Activated naive CD4-positive, alpha-beta T cell treated with anti-CD3 and anti-CD28 coated beads, Interleukin-2, amount 50 U/mL, for 72 hours (primary cell): ENCODE results near the gene HIRA. TPM values are rescaled to one million over a fixed set of nuclear protein-coding genes. Genes with fewer than 3 reads are reported as not detected.

Experiments
- ATAC-seq, 2 donors: fragments of 150-1000 bp; cut with Tn5 transposase; 2 replicates each; pipeline ENCODE4 v1.10.0; 2021; ENCODE audit warnings: mild to moderate bottlenecking in 2 of 2, moderate library complexity in 2 of 2
- DNase-seq, 2 donors: peaks; one replicate each; pipeline ENCODE4 v3.0.0; 2021 to 2022; ENCODE audit warnings: low spot score in 2 of 2
- H3K27ac Mint-ChIP-seq, 2 donors: one replicate each; pipeline ENCODE4 v1.8.0; 2022; ENCODE audit warnings: mild to moderate bottlenecking in 2 of 2, mixed read lengths in 2 of 2
- H3K36me3 Mint-ChIP-seq, 2 donors: one replicate each; pipeline ENCODE4 v1.8.0; 2022; ENCODE audit warnings: mixed read lengths in 2 of 2
- H3K9me3 Mint-ChIP-seq, 2 donors: one replicate each; pipeline ENCODE4 v1.8.0; 2022; ENCODE audit warnings: mixed read lengths in 2 of 2
- total RNA-seq, 2 donors: library from RNA; stranded (reverse); gene quantifications; one replicate each; pipeline ENCODE4 v1.2.3, GENCODE V29; 2022

The HIRA gene
- total RNA-seq, 2 donors from 2014 or later, result 18.1 to 37.0 TPM

DNA sequence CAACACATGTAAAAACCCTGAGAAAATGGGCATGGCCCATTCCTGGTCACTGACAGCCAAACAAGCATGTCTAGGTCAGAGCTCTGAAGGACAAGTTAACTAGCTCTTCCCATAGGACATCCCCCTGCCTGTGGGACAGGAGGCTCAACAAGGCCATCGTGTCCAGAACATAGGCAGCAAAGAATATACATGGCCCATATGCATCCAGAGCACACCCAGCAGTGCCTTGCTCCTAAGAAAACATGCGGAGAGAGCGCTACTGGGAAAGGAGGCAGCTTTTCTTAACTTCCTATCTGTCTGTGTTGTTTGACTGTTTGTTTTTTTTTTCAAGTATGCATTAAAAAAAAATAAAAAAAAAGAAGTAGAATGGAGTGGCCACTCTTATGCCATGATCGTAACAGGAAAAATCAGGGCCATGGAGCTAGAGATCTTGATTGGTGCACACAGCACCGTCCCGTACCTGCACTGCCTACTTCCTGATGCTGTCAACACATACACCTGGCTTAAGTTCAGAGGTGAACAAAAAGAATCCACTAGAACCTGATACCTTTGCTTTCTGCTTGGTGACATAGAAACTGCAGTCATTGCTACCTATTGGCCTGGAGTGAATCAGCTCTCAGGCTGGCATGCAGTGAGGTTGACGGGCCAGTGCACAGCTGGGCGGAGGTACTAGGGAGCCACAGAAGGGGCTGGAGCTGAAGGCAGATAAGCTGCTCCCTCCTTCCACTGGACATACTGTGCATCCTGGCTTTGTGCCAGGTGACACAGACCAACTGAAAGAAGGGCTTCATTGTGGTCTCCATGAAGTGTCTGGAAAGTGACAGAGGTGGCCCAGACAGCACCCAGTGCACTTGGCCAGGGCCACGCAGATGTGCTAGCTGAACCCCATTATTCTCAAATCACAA lies 35.6 kb upstream of the HIRA start:
- DNase-seq (no peak), ATAC-seq (no peak)
- Mint-ChIP-seq H3K36me3 (peaks cover 0 to 25% of the 10 kb centered on the region in 2 donors), H3K27ac (no peak overlapping the region), H3K9me3 (no peaks in the 10 kb centered on the region)

DNA sequence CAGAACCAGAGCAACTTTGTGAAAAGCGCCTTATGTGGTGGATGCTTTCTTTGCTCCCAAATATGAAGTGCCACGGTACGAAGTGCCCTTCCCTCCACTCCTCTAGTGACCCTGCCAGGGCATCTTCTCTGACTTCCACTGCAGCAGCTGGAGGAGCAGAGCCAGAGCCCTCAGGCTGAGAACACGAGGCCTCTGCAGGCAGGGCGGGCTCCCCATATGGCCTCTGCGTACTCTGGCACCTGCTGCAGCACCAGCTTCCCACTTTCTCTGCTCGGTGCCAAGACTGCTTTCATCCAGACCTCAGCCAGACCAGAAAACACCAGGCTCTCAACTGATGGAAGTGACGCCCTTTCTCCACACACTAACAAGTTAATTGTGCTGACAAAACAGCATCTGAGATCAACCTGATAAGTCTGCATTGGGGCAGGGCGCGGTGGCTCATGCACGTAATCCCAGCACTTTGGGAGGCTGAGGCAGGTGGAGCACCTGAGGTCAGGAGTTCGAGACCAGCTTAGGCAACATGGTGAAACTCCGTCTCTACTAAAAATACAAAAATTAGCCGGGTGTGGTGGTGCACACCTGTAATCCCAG lies 34.7 kb upstream of the HIRA start:
- ATAC-seq (no peak), DNase-seq (no peak)
- H3K27ac Mint-ChIP-seq, result no peak overlapping the region
- peaks cover 0 to 20% of the 10 kb centered on the region in 2 donors for H3K36me3 Mint-ChIP-seq
- no peaks in the 10 kb centered on the region for H3K9me3 Mint-ChIP-seq

GRCh38 chr22:19464975-19465374 lies 33.4 kb upstream of the HIRA start:
- H3K9me3 Mint-ChIP-seq, result no peaks in the 10 kb centered on the region
- peak overlapping the region; percentile 39 to 41 for H3K27ac Mint-ChIP-seq
- peaks cover 0 to 20% of the 10 kb centered on the region in 2 donors for H3K36me3 Mint-ChIP-seq
- DNase-seq (no peak), ATAC-seq (no peak)

GRCh38 chr22:19464546-19464945 lies 33.0 kb upstream of the HIRA start:
- no peak for DNase-seq
- peak in 1 of 2 donors; percentile 16 for ATAC-seq
- Mint-ChIP-seq H3K36me3 (peaks cover 0 to 20% of the 10 kb centered on the region in 2 donors), H3K9me3 (no peaks in the 10 kb centered on the region), H3K27ac (peak overlapping the region; percentile 39 to 41)

- no peak for ATAC-seq
- peaks cover 0 to 20% of the 10 kb centered on the region in 2 donors for H3K36me3 Mint-ChIP-seq
- no peaks in the 10 kb centered on the region for H3K9me3 Mint-ChIP-seq
- no peak for DNase-seq
- peak overlapping the region in 1 of 2 donors; percentile 41 for H3K27ac Mint-ChIP-seq
These were observed 32.2 kb upstream of the HIRA start for GRCh38 chr22:19463491-19464469.

- Mint-ChIP-seq H3K27ac (no peak overlapping the region), H3K9me3 (no peaks in the 10 kb centered on the region), H3K36me3 (peaks cover 0 to 15% of the 10 kb centered on the region in 2 donors)
- ATAC-seq, result no peak
- no peak for DNase-seq
These were observed 31.5 kb upstream of the HIRA start for GRCh38 chr22:19463008-19463407.

DNA sequence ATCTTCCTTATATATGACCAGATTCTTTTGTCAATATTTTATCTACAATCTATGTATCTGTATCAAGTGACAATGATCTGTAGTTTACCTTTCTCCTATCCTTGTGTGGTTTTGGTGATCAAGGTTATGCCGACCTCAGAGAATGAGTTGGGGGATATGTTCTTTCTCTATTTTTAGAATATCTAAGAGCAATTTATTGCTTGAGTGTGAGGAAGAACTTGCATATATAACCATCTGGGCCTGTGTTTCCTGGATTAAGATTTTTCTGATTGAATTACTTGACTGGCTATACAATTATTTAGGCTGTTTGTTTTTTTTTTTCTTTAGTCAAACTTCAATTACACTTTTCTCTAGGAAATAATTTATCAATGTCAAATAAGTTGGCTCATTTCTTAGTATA lies 30.0 kb upstream of the HIRA start:
- ATAC-seq, result no peak
- Mint-ChIP-seq H3K9me3 (no peaks in the 10 kb centered on the region), H3K27ac (no peak overlapping the region), H3K36me3 (peaks cover 0 to 7% of the 10 kb centered on the region in 2 donors)
- DNase-seq, result no peak

DNA sequence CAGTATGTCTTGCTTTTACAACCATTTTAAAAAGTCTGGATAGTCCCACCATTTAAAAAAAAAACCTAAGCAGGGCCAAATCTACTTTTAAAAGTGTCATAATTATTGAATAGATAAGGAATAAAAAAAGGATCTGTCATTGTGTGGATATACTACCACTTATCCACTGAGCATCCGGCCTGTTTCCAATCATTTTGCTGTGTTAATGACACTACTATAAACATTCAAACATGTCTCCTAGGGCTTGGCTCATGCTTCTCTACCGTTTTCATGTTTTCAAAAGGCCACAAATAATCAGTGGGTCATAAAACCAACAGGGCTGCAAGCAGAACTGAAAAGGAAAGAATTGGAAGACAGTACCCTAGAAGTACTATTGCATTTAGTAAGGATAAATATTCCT lies 28.5 kb upstream of the HIRA start:
- DNase-seq (no peak), ATAC-seq (no peak)
- no peaks in the 10 kb centered on the region for H3K9me3 Mint-ChIP-seq
- peaks cover 0 to 8% of the 10 kb centered on the region in 2 donors for H3K36me3 Mint-ChIP-seq
- H3K27ac Mint-ChIP-seq, result no peak overlapping the region

- Mint-ChIP-seq H3K9me3 (no peaks in the 10 kb centered on the region), H3K27ac (peak overlapping the region in 1 of 2 donors; percentile 41), H3K36me3 (peaks cover 0 to 14% of the 10 kb centered on the region in 2 donors)
- ATAC-seq (no peak), DNase-seq (no peak)
These were observed 26.4 kb upstream of the HIRA start for GRCh38 chr22:19457828-19458428.

DNA sequence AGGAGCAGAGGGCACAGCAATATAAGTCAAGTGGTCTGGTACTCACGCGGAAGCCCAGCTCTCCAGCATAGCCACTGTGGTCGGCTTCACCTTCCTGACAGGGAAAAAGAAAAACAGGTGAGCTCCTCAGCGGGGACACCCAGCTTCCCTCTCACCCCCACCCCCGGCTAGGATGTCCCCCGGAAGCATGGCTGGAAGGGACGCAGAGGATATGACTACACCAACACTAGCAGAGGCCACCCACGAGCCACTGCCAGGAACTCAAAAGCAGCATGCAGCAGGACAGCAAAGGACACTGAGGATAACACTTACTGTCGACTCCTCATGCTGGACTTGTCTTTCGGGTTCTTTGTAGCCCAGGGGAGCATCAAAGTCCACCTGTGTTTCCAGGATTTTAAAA lies 25.0 kb upstream of the HIRA start:
- DNase-seq (no peak), ATAC-seq (no peak)
- Mint-ChIP-seq H3K36me3 (peaks cover 0 to 14% of the 10 kb centered on the region in 2 donors), H3K9me3 (no peaks in the 10 kb centered on the region), H3K27ac (peak overlapping the region in 1 of 2 donors; percentile 36)

DNA sequence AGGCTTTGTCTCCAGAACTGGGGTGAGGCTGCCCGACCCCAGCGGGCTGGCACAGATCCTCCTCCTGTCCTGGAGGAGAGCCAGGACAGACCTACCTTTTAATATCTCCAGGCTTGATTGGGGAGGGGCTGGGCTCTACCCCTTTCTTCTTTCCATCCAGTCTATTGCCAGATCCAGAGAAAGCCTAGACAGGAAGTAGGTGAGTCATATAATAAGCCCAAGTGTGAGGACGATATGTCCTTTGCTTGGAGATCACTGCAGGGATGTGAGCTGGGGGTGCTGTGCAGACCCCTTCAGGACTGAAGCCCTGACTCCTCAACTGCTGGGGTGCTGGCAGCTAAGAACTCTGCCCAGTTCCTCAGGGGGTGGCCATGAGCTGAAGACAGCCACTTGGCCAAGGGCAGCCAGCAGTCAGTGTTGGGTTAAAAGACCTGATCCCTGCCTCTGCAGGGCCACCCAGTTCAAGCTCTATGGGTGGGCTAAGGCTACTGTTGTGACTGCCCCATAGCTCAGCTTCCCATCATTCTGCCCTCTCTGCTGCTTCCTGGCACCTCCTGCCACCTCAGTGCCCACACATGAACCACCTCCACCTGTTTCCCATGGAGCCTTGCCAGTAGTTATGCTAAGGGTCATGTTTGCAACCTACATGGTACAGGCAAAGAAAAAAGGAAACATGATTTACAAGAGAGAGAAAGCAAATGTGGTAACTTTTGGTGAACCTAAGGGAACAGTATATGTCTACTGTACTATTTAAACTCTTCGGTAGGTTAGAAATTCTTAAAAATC lies 24.2 kb upstream of the HIRA start:
- DNase-seq, result no peak
- H3K27ac Mint-ChIP-seq, result peak overlapping the region; percentile 18 to 36
- peaks cover 0 to 14% of the 10 kb centered on the region in 2 donors for H3K36me3 Mint-ChIP-seq
- H3K9me3 Mint-ChIP-seq, result no peaks in the 10 kb centered on the region
- peak in 1 of 2 donors; percentile 33 for ATAC-seq

DNA sequence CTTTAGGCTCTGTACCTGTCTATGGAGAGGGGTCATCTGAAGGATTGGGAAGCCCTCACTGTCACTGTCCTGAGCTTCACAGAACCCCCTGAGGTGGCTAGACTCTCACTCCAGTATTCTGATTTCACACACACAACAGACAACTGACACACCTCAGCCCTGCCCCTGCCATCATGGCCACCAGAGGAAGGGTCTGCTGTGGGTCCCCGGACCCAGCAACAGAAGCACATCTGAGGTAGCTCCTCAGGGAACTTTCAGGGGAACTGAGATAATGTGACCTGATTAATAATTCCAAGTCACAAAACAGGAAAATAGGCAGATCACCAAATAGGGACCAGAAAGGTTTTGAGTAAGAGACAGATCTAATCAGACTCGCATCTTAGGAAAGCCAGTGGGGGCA lies 23.5 kb upstream of the HIRA start:
- ATAC-seq (no peak), DNase-seq (no peak)
- Mint-ChIP-seq H3K27ac (peak overlapping the region; percentile 44 to 70), H3K9me3 (no peaks in the 10 kb centered on the region), H3K36me3 (peaks cover 0 to 14% of the 10 kb centered on the region in 2 donors)

DNA sequence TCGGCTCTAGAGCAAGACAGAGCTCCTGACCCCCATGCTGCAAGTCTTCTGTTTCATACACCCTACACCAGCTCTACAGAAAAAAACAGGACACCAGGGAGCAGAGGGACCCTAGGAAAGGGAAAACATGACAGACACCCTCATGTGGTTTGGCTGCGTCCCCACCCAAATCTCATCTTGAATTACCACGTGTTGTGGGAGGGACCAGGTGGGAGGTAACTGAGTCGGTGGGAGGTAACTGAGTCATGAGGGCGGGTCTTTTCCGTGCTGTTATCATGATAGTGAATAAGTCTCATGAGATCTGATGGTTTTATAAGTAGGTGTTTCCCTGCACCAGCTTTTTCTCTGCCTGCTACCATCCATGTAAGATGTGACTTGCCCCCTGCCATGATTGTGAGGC lies 22.6 kb upstream of the HIRA start:
- ATAC-seq, result no peak
- H3K36me3 Mint-ChIP-seq, result peaks cover 0 to 19% of the 10 kb centered on the region in 2 donors
- peak overlapping the region; percentile 22 to 70 for H3K27ac Mint-ChIP-seq
- H3K9me3 Mint-ChIP-seq, result no peaks in the 10 kb centered on the region
- DNase-seq, result no peak

GRCh38 chr22:19453718-19454117 lies 22.2 kb upstream of the HIRA start:
- H3K27ac Mint-ChIP-seq, result peak overlapping the region; percentile 70 to 85
- no peak for ATAC-seq
- no peak for DNase-seq
- no peaks in the 10 kb centered on the region for H3K9me3 Mint-ChIP-seq
- H3K36me3 Mint-ChIP-seq, result peaks cover 0 to 20% of the 10 kb centered on the region in 2 donors

DNA sequence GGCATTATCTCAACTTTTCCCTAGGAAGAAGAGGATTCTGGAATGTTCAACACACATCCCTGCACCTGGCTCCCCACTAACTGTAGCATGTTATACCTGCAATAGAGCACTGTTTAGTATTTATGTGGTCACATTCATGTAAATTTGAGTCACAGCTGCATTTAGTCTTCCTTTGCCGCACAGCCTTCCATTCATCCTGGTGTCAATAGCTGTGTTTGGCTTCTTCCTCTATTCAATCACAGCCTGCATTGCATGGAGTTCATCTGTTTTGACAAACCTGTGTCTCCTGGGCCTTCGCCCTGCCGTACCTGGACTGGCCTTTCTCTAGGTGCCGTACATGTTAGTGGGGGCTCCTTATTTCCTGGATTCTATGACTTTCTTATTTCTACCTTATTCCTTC lies 20.0 kb upstream of the HIRA start:
- H3K9me3 Mint-ChIP-seq, result no peaks in the 10 kb centered on the region
- H3K27ac Mint-ChIP-seq, result peak overlapping the region in 1 of 2 donors; percentile 11
- no peak for ATAC-seq
- no peak for DNase-seq
- H3K36me3 Mint-ChIP-seq, result peaks cover 6 to 38% of the 10 kb centered on the region in 2 donors
